Testis (tissue), 3 donors: ENCODE results near the gene MLST8. TPM values are rescaled to one million over a fixed set of nuclear protein-coding genes. Genes with fewer than 3 reads are reported as not detected.

Experiments used
- DNase-seq: peaks from one replicate; pipeline ENCODE4 v3.0.0-alpha.2; 2019
- H3K27ac ChIP-seq, 2 donors: fragments of 200-600 bp; sonication (generic); one replicate each; pipeline ENCODE4 v1.5.1; 2019
- H3K27me3 ChIP-seq: fragments of 200-600 bp; sonication (generic); one replicate; pipeline ENCODE4 v1.5.1; 2019
- H3K36me3 ChIP-seq: fragments of 200-600 bp; sonication (generic); one replicate; pipeline ENCODE4 v1.5.1; 2017; ENCODE audit warnings: low read depth; ENCODE audit errors: missing control alignments
- H3K4me1 ChIP-seq: fragments of 200-600 bp; sonication (generic); one replicate; pipeline ENCODE4 v1.5.1; 2019
- H3K4me3 ChIP-seq, 2 donors: fragments of 200-600 bp; sonication (generic); one replicate each; pipeline ENCODE4 v1.5.1; 2017 to 2019
- H3K9me3 ChIP-seq: fragments of 200-600 bp; sonication (generic); one replicate; pipeline ENCODE4 v1.5.1; 2017
- POLR2A ChIP-seq: fragments of 450-650 bp; IDR thresholded peaks from one replicate; pipeline ENCODE4 v1.6.1; 2017; ENCODE audit warnings: antibody characterized with exemption, mild to moderate bottlenecking, moderate library complexity
- WGBS, 2 donors: methylation state at CpG; one replicate each; pipeline ENCODE4 v1.1.5; 2018; 5-methylcytosine and 5-hydroxymethylcytosine counted together
- intact Hi-C: fragments of 100-400 bp; cut with DNase I; formaldehyde crosslinking; loops from one replicate; pipeline ENCODE4 v1.15.1; 2023; ENCODE audit warnings: low total_unique reads
- polyA plus RNA-seq: library from polyadenylated mRNA; stranded (reverse); fragments of 350-450 nt; fragmentation: Illumina TruSeq; extraction: RNeasy Lipid Tissue Mini Kit (QIAGEN cat#74804); gene quantifications from one replicate; pipeline ENCODE4 v1.2.3, GENCODE V29; 2014; ENCODE audit warnings: low read depth, low replicate concordance; ENCODE audit not compliant: insufficient read depth
- total RNA-seq, 2 donors: library from RNA; depleted of rRNA; stranded (reverse); fragments of >200 nt; gene quantifications; one replicate each; pipeline ENCODE4 v1.2.3, GENCODE V29; 2016
- TF ChIP-seq, protein P1 (sequence below), 3 experiments: fragments of 450-650 bp in 2 of 3; fragments of 200-600 bp in 1 of 3; sonication (generic) in 1 of 3; IDR thresholded peaks; one replicate each; pipeline ENCODE4 v1.5.1; 2016 to 2019; ENCODE audit warnings: antibody characterized with exemption in 3 of 3, mild to moderate bottlenecking in 2 of 3, moderate library complexity in 1 of 3

MLST8 gene
- total and polyA plus RNA-seq, 3 donors from 2014 or later: 89.0 to 113 (median 95.4) TPM

DNA sequence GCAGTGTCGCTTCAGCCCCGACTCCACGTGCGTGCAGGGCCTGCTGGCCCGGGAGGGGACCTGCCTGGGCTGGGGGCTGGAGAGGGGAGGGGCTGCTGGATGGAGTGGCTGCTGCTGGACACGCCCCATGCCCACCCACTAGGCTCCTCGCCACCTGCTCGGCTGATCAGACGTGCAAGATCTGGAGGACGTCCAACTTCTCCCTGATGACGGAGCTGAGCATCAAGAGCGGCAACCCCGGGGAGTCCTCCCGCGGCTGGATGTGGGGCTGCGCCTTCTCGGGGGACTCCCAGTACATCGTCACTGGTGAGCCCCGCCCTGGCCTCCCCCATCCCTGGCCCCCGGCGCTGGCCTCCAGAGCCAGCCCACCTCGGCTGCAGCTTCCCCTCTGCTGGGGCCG lies 3.1 kb downstream of the MLST8 start:
- no peak for TF ChIP-seq POLR2A
- TF ChIP-seq, protein P1, sequence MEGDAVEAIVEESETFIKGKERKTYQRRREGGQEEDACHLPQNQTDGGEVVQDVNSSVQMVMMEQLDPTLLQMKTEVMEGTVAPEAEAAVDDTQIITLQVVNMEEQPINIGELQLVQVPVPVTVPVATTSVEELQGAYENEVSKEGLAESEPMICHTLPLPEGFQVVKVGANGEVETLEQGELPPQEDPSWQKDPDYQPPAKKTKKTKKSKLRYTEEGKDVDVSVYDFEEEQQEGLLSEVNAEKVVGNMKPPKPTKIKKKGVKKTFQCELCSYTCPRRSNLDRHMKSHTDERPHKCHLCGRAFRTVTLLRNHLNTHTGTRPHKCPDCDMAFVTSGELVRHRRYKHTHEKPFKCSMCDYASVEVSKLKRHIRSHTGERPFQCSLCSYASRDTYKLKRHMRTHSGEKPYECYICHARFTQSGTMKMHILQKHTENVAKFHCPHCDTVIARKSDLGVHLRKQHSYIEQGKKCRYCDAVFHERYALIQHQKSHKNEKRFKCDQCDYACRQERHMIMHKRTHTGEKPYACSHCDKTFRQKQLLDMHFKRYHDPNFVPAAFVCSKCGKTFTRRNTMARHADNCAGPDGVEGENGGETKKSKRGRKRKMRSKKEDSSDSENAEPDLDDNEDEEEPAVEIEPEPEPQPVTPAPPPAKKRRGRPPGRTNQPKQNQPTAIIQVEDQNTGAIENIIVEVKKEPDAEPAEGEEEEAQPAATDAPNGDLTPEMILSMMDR (IDR thresholded peaks at IDR 0.05): no peak
- DNase-seq: no peak
- H3K27me3 ChIP-seq: no peaks in the 10 kb centered on the region
- no peaks in the 10 kb centered on the region for H3K9me3 ChIP-seq
- intact Hi-C loops: no loop called here
- peaks cover 50% of the 10 kb centered on the region for H3K4me1 ChIP-seq
- H3K27ac ChIP-seq: no peak overlapping the region
- no peaks in the 10 kb centered on the region for H3K36me3 ChIP-seq
- WGBS, 2 donors: 82 to 88% methylated on average over 19 to 21 of the region's 23 CpGs
- no peak overlapping the region for H3K4me3 ChIP-seq

GRCh38 chr16:2208772-2209171 lies 3.5 kb downstream of the MLST8 start:
- H3K9me3 ChIP-seq: no peaks in the 10 kb centered on the region
- intact Hi-C loops: no loop called here

GRCh38 chr16:2209258-2210008 lies 4.2 kb downstream of the MLST8 start:
- peaks cover 55% of the 10 kb centered on the region for H3K4me1 ChIP-seq
- TF ChIP-seq POLR2A: no peak
- TF ChIP-seq, protein P1 (IDR thresholded peaks at IDR 0.05): no peak
- no peak overlapping the region for H3K4me3 ChIP-seq
- intact Hi-C loops: no loop called here
- DNase-seq: no peak
- H3K27ac ChIP-seq: no peak overlapping the region
- no peaks in the 10 kb centered on the region for H3K9me3 ChIP-seq
- H3K27me3 ChIP-seq: no peaks in the 10 kb centered on the region
- no peaks in the 10 kb centered on the region for H3K36me3 ChIP-seq
- WGBS, 2 donors: 73 to 74% methylated on average over 6 to 29 of the region's 29 CpGs

More at GRCh38 chr16:2208772-2209171, 3.5 kb downstream of the MLST8 start:
- H3K4me3 ChIP-seq: no peak overlapping the region
- H3K27ac ChIP-seq: no peak overlapping the region
- H3K27me3 ChIP-seq: no peaks in the 10 kb centered on the region
- peaks cover 55% of the 10 kb centered on the region for H3K4me1 ChIP-seq
- WGBS, 2 donors: 89 to 94% methylated on average over 3 to 9 of the region's 9 CpGs
- no peaks in the 10 kb centered on the region for H3K36me3 ChIP-seq
- TF ChIP-seq POLR2A: no peak
- TF ChIP-seq, protein P1 (IDR thresholded peaks at IDR 0.05): no peak
- DNase-seq: no peak

GRCh38 chr16:2210009-2210332 lies 4.7 kb downstream of the MLST8 start:
- Histone ChIP-seq H3K27ac (no peak overlapping the region), H3K9me3 (no peaks in the 10 kb centered on the region), H3K4me1 (peaks cover 51% of the 10 kb centered on the region), H3K4me3 (no peak overlapping the region), H3K27me3 (no peaks in the 10 kb centered on the region), H3K36me3 (no peaks in the 10 kb centered on the region)
- intact Hi-C loops: no loop called here
- DNase-seq: no peak
- TF ChIP-seq, protein P1 (IDR thresholded peaks at IDR 0.05): no peak
- TF ChIP-seq POLR2A: no peak
- WGBS, 2 donors: 71 to 87% methylated on average over 3 to 16 of the region's 17 CpGs
